BE2C (cell line): ENCODE measurements around the gene ITPRIP.

Experiments used
- DNase-seq: peaks from one replicate; pipeline ENCODE4 v3.0.0-alpha.2; 2020
- H3K27me3 ChIP-seq: fragments of 250-450 bp; sonication (Bioruptor Pico); 2 replicates; pipeline ENCODE4 v1.5.1; 2020; ENCODE audit warnings: mild to moderate bottlenecking
- H3K36me3 ChIP-seq: fragments of 250-450 bp; sonication (Bioruptor Pico); 2 replicates; pipeline ENCODE4 v1.5.1; 2020; ENCODE audit warnings: mild to moderate bottlenecking
- H3K4me1 ChIP-seq: fragments of 250-450 bp; sonication (Bioruptor Pico); 2 replicates; pipeline ENCODE4 v1.5.1; 2020
- H3K4me3 ChIP-seq: 2 replicates; pipeline ENCODE4 v1.5.1; 2011; ENCODE audit warnings: low read depth, low read length
- H3K9me3 ChIP-seq: fragments of 250-450 bp; sonication (Bioruptor Pico); 2 replicates; pipeline ENCODE4 v1.5.1; 2020
- TF ChIP-seq, protein P1 (sequence below): IDR thresholded peaks from 2 replicates; pipeline ENCODE4 v1.5.1; 2012; ENCODE audit warnings: mild to moderate bottlenecking, low read depth, low read length

The ITPRIP gene

GRCh38 chr10:104309980-104310978, 28.0 kb downstream of the ITPRIP start:
- H3K4me3 ChIP-seq = no peak overlapping the region
- no peak for DNase-seq
- H3K9me3 ChIP-seq = no peaks in the 10 kb centered on the region
- TF ChIP-seq, protein P1, sequence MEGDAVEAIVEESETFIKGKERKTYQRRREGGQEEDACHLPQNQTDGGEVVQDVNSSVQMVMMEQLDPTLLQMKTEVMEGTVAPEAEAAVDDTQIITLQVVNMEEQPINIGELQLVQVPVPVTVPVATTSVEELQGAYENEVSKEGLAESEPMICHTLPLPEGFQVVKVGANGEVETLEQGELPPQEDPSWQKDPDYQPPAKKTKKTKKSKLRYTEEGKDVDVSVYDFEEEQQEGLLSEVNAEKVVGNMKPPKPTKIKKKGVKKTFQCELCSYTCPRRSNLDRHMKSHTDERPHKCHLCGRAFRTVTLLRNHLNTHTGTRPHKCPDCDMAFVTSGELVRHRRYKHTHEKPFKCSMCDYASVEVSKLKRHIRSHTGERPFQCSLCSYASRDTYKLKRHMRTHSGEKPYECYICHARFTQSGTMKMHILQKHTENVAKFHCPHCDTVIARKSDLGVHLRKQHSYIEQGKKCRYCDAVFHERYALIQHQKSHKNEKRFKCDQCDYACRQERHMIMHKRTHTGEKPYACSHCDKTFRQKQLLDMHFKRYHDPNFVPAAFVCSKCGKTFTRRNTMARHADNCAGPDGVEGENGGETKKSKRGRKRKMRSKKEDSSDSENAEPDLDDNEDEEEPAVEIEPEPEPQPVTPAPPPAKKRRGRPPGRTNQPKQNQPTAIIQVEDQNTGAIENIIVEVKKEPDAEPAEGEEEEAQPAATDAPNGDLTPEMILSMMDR = no peak
- H3K27me3 ChIP-seq = no peaks in the 10 kb centered on the region
- no peaks in the 10 kb centered on the region for H3K36me3 ChIP-seq
- no peaks in the 10 kb centered on the region for H3K4me1 ChIP-seq

DNA sequence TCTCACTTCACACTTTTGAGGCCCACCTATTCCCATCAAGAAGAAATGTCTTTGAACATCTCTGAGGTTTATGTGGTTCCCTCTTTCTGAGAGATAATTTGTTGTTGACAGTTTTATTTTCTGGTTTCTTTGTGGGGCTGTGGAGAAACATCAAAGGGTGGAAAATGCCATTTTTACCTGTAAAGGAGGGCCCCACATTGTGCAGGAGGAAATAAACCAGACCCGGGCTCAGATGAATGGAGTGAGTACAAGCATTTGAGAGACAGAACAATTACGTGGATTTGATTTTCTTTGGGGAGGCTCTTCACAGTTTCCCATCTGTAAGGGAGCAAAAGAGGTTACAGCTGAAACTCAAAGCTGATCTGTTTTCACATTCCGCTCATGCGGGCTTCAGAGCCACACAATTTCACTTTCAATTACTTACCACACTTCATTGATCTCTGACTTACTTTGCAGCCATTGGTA, 29.8 kb downstream of the ITPRIP start:
- no peak overlapping the region for H3K4me3 ChIP-seq
- DNase-seq = no peak
- no peaks in the 10 kb centered on the region for H3K27me3 ChIP-seq
- no peaks in the 10 kb centered on the region for H3K36me3 ChIP-seq
- H3K9me3 ChIP-seq = no peaks in the 10 kb centered on the region
- H3K4me1 ChIP-seq = no peaks in the 10 kb centered on the region
- TF ChIP-seq, protein P1 = no peak

DNA sequence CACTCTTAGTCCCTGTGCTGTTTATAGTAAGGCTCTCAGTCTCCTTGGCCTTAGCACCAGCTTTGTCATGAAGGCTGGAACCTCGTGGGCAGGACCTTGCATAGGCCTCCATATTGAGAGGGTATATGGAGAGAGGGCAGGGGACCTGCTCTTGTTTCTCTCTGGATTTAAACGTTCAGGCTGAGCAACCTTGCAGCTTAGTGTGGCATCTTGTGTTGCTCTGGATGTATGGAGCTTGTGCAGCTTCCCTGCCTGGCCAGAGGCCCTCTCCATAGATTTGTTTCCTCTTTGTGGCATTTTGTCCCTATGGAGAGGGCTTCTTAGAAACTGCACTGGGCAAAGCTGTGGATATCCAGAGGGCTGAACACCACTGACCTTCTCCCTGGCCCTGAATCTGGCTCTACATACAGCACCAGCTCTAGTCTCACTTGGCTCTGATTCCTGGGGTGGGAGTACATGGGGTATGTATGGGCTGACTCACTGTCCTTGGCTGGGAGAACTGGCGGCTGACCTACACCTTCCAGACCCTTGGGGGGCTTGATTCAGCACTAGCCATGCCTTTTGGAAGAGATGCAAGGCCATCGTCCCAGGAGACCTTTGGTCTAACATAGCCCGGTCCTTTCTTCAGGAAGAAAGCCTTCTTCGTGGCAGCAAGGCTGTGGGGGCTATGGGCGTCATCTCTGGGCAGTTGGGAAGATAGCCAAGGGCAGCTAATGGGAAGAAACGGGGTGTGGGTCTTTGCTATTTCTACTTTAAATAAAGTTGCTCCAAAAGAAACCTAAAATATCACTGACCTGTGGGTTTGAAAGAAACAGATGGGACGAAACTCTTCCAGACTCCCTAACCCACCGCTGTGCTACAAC, 30.5 kb downstream of the ITPRIP start:
- no peak for DNase-seq
- TF ChIP-seq, protein P1 = no peak
- Histone ChIP-seq H3K27me3 (no peaks in the 10 kb centered on the region), H3K36me3 (no peaks in the 10 kb centered on the region), H3K9me3 (no peaks in the 10 kb centered on the region), H3K4me1 (no peaks in the 10 kb centered on the region), H3K4me3 (no peak overlapping the region)

- H3K9me3 ChIP-seq = no peaks in the 10 kb centered on the region
- TF ChIP-seq, protein P1 = no peak
- no peaks in the 10 kb centered on the region for H3K36me3 ChIP-seq
- H3K27me3 ChIP-seq = no peaks in the 10 kb centered on the region
- no peaks in the 10 kb centered on the region for H3K4me1 ChIP-seq
- no peak for DNase-seq
- H3K4me3 ChIP-seq = no peak overlapping the region
Measured at GRCh38 chr10:104306897-104307296, 31.4 kb downstream of the ITPRIP start.

- Histone ChIP-seq H3K36me3 (no peaks in the 10 kb centered on the region), H3K4me1 (peaks cover 10% of the 10 kb centered on the region), H3K4me3 (no peak overlapping the region), H3K27me3 (no peaks in the 10 kb centered on the region), H3K9me3 (no peaks in the 10 kb centered on the region)
- TF ChIP-seq, protein P1 = no peak
- no peak for DNase-seq
Measured at GRCh38 chr10:104304927-104305326, 33.3 kb downstream of the ITPRIP start.
